A549 (cell line): ENCODE results near the gene DNAJC5. TPM values are rescaled to one million over a fixed set of nuclear protein-coding genes. Genes with fewer than 3 reads are reported as not detected.

ENCODE experiments used
- ATAC-seq, 2 experiments: fragments of 200-7000 bp in 1 of 2; fragments of >200 bp in 1 of 2; cut with Nextera tagmentation in 1 of 2; cut with Tn5 transposase in 1 of 2; 3 replicates each; pipeline versions ENCODE4 v1.8.0 to v1.9.1; 2018 to 2020; ENCODE audit warnings: mild to moderate bottlenecking in 1 of 2, moderate library complexity in 1 of 2
- CTCF ChIA-PET: fragments of 300-600 bp; sonication (Branson Sonifier 250); formaldehyde crosslinking; extraction: SDS; loops from one replicate; lab custom pipeline; 2021; ENCODE audit warnings: antibody characterized with exemption, inconsistent platforms; lab: Yijun Ruan, JAX
- POLR2A ChIA-PET: fragments of 350-600 bp; formaldehyde crosslinking; extraction: SDS; loops from one replicate; lab custom pipeline; 2021; ENCODE audit warnings: antibody characterized with exemption, inconsistent platforms; lab: Yijun Ruan, JAX
- DNase-seq, 2 experiments: peaks; one replicate each; pipeline versions ENCODE4 v3.0.0 to v3.0.0-alpha.2; 2011 to 2016; ENCODE audit warnings: low read depth in 1 of 2, low spot score in 1 of 2
- FAIRE-seq: peaks from 2 replicates; lab custom pipeline; 2011; peaks lifted over from hg19 to GRCh38; lab: Jason Lieb, UNC
- H3K27ac ChIP-seq, 2 experiments: fragments of >200 bp; sonication (Bioruptor Twin); formaldehyde crosslinking; 3 replicates each; pipeline ENCODE4 v1.5.1; 2016 to 2017
- H3K4me1 ChIP-seq: fragments of >200 bp; sonication (Bioruptor Twin); formaldehyde crosslinking; 3 replicates; pipeline ENCODE4 v1.6.1; 2016
- H3K4me2 ChIP-seq: fragments of >200 bp; sonication (Bioruptor Twin); formaldehyde crosslinking; 3 replicates; pipeline ENCODE4 v1.6.1; 2016
- H3K4me3 ChIP-seq: fragments of >200 bp; sonication (Bioruptor Twin); formaldehyde crosslinking; 3 replicates; pipeline ENCODE4 v1.5.1; 2016
- H3K9me3 ChIP-seq: fragments of >200 bp; sonication (Bioruptor Twin); formaldehyde crosslinking; 3 replicates; pipeline ENCODE4 v1.6.1; 2016
- BCL3 ChIP-seq: fragments of >200 bp; sonication (Bioruptor Twin); formaldehyde crosslinking; IDR thresholded peaks from 3 replicates; pipeline ENCODE4 v1.6.1; 2016
- BHLHE40 ChIP-seq: IDR thresholded peaks from 2 replicates; pipeline ENCODE4 v1.6.1; 2012; ENCODE audit warnings: low read depth, low read length, inconsistent platforms
- CBX2 ChIP-seq: fragments of 200-600 bp; sonication (generic); IDR thresholded peaks from 2 replicates; pipeline ENCODE4 v1.6.1; 2016; ENCODE audit warnings: low read depth, mild to moderate bottlenecking, borderline replicate concordance
- CEBPB ChIP-seq, 2 experiments: fragments of >200 bp in 1 of 2; sonication (Bioruptor Twin) in 1 of 2; formaldehyde crosslinking in 1 of 2; IDR thresholded peaks; 2 replicates each; pipeline ENCODE4 v1.6.1; 2012 to 2016
- CHD2 ChIP-seq: fragments of 150-350 bp; IDR thresholded peaks from 2 replicates; pipeline ENCODE4 v1.6.1; 2014; ENCODE audit warnings: low read length; ENCODE audit not compliant: partially characterized antibody
- CHD4 ChIP-seq: fragments of 200-600 bp; sonication (generic); IDR thresholded peaks from 2 replicates; pipeline ENCODE4 v1.6.1; 2016; ENCODE audit warnings: antibody characterized with exemption, mild to moderate bottlenecking, borderline replicate concordance
- FOSL2 ChIP-seq, 2 experiments: fragments of 450-650 bp in 1 of 2; fragments of >200 bp in 1 of 2; sonication (Bioruptor Twin) in 1 of 2; formaldehyde crosslinking; IDR thresholded peaks; 2 replicates each; pipeline versions ENCODE4 v1.5.0 to v1.6.1; 2016 to 2020; ENCODE audit warnings: mild to moderate bottlenecking in 1 of 2, moderate library complexity in 1 of 2
- FOXS1 ChIP-seq: fragments of 250-450 bp; sonication (Bioruptor Pico); IDR thresholded peaks from 2 replicates; pipeline ENCODE4 v1.5.0; 2020; ENCODE audit warnings: mild to moderate bottlenecking, moderate library complexity
- GATA3 ChIP-seq: IDR thresholded peaks from 2 replicates; pipeline ENCODE4 v1.6.1; 2012; ENCODE audit warnings: borderline replicate concordance
- HES2 ChIP-seq: fragments of >200 bp; sonication (Bioruptor Twin); formaldehyde crosslinking; IDR thresholded peaks from 2 replicates; pipeline ENCODE4 v1.6.1; 2016
- HEYL ChIP-seq: fragments of 250-450 bp; sonication (Bioruptor Pico); IDR thresholded peaks from 2 replicates; pipeline ENCODE4 v1.8.0; 2021; ENCODE audit warnings: mild to moderate bottlenecking, moderate library complexity
- HMGXB4 ChIP-seq: fragments of 250-450 bp; sonication (Bioruptor Pico); IDR thresholded peaks from 2 replicates; pipeline ENCODE4 v1.5.0; 2021; ENCODE audit warnings: mild to moderate bottlenecking, moderate library complexity, borderline replicate concordance
- HOXB5 ChIP-seq: fragments of 250-450 bp; sonication (Bioruptor Pico); IDR thresholded peaks from 2 replicates; pipeline ENCODE4 v1.5.0; 2020; ENCODE audit warnings: mild to moderate bottlenecking, moderate library complexity
- KDM1A ChIP-seq: fragments of 200-600 bp; sonication (generic); IDR thresholded peaks from 2 replicates; pipeline ENCODE4 v1.6.1; 2016; ENCODE audit warnings: low read depth, mild to moderate bottlenecking
- KDM5A ChIP-seq: fragments of 200-600 bp; sonication (generic); IDR thresholded peaks from 2 replicates; pipeline ENCODE4 v1.6.1; 2016; ENCODE audit warnings: antibody characterized with exemption, mild to moderate bottlenecking
- MAX ChIP-seq: IDR thresholded peaks from 2 replicates; pipeline ENCODE4 v1.6.1; 2012
- PHF8 ChIP-seq: fragments of 200-600 bp; sonication (generic); IDR thresholded peaks from 2 replicates; pipeline ENCODE4 v1.6.1; 2016; ENCODE audit warnings: low read depth, mild to moderate bottlenecking, antibody characterized with exemption, moderate library complexity, borderline replicate concordance
- POLR2A ChIP-seq: IDR thresholded peaks from 2 replicates; pipeline ENCODE4 v1.6.1; 2012; ENCODE audit warnings: mild to moderate bottlenecking, low read length
- POLR2AphosphoS2 ChIP-seq: conservative IDR thresholded peaks from 2 replicates; pipeline ENCODE4 v1.6.1; 2012; ENCODE audit warnings: low read length, improper control_type of control experiment, inconsistent platforms
- RCOR1 ChIP-seq: fragments of 150-350 bp; IDR thresholded peaks from 2 replicates; pipeline ENCODE4 v1.6.1; 2014; ENCODE audit warnings: antibody characterized with exemption, low read length, low read depth
- RFX5 ChIP-seq: fragments of 450-650 bp; IDR thresholded peaks from 2 replicates; pipeline ENCODE4 v1.7.1; 2014; ENCODE audit warnings: antibody characterized with exemption, mild to moderate bottlenecking, moderate library complexity
- SMC3 ChIP-seq: fragments of >200 bp; sonication (Bioruptor Twin); formaldehyde crosslinking; IDR thresholded peaks from 3 replicates; pipeline ENCODE4 v1.6.1; 2018; ENCODE audit warnings: inconsistent platforms
- ZFP36 ChIP-seq: fragments of 450-650 bp; IDR thresholded peaks from 2 replicates; pipeline ENCODE4 v1.6.1; 2014; ENCODE audit warnings: borderline replicate concordance; ENCODE audit not compliant: partially characterized antibody
- ZNF302 ChIP-seq: fragments of 250-450 bp; sonication (Bioruptor Pico); IDR thresholded peaks from 2 replicates; pipeline ENCODE4 v1.9.0; 2021; ENCODE audit warnings: inconsistent platforms, mild to moderate bottlenecking, moderate library complexity
- ZSCAN20 ChIP-seq: fragments of 250-450 bp; sonication (Bioruptor Pico); IDR thresholded peaks from 2 replicates; pipeline ENCODE4 v1.8.0; 2022; ENCODE audit warnings: mild to moderate bottlenecking, moderate library complexity
- WGBS: methylation state at CpG from one replicate; pipeline ENCODE4 v1.1.6; 2017; ENCODE audit errors: missing lambda C conversion rate; 5-methylcytosine and 5-hydroxymethylcytosine counted together
- polyA plus RNA-seq, 4 experiments: library from polyadenylated mRNA; depleted of rRNA in 3 of 4; stranded (reverse); fragments of >200 nt; fragmentation: RNase III in 1 of 4; extraction: RNeasy Plus Mini Kit Qiagen cat#74134 plus additional on column Dnase treatment in 1 of 4; gene quantifications; 2 replicates in 3 of 4; 3 replicates in 1 of 4; pipeline ENCODE4 v1.2.3, GENCODE V29; 2011 to 2017

DNAJC5 gene
- polyA plus RNA-seq, 2 of the 4 experiments (the other 2 are of a cell fraction): 20.4 to 23.2 TPM

- Histone ChIP-seq H3K4me1 (peaks cover 13% of the 10 kb centered on the region; the same call in 1 of the 3 replicates), H3K9me3 (no peaks in the 10 kb centered on the region), H3K4me3 (no peak overlapping the region), H3K27ac (no peak overlapping the region), H3K4me2 (no peak overlapping the region)
- TF ChIP-seq HES2 (no peak), PHF8 (no peak), MAX (no peak), BCL3 (no peak), SMC3 (no peak), POLR2A (0 out of 2 replicates have a peak, but pooled peaks have one; percentile 2), POLR2AphosphoS2 (no peak)
- POLR2A ChIA-PET: interaction anchor here (1.6 kb wide), 1 partner anchor 9 kb away, joined by 13 read pairs; the partner anchor contains the start of gene TPD52L2
- no peak for ATAC-seq
- CTCF ChIA-PET: interaction anchor here (0.6 to 2.6 kb wide), 2 partner anchors 8 to 19 kb away, joined by 3 to 12 read pairs; partner anchors contain the start of gene TPD52L2
- WGBS: 78% methylated on average over 16 of the region's 22 CpGs
- FAIRE-seq: no peak
- DNase-seq: no peak
Observed at GRCh38 chr20:63856098-63856511, 38.8 kb upstream of the DNAJC5 start.

GRCh38 chr20:63857764-63858392, 37.0 kb upstream of the DNAJC5 start:
- peaks cover 13% of the 10 kb centered on the region; the same call in 1 of the 3 replicates for H3K4me1 ChIP-seq
- ChIA-PET CTCF (interaction anchor here (0.8 to 1.9 kb wide), 2 partner anchors 116 to 151 kb away, joined by 3 to 7 read pairs; no protein-coding TSS in a partner anchor), POLR2A (interaction anchor here (0.5 to 1.5 kb wide), 2 partner anchors 97 to 117 kb away, joined by 3 read pairs; no protein-coding TSS in a partner anchor)
- no peak overlapping the region; a peak in 1 of 6 replicates for H3K27ac ChIP-seq
- ATAC-seq (peak; percentile 5 to 31; a peak in 3 of 6 replicates), DNase-seq (no peak), FAIRE-seq (no peak)
- TF ChIP-seq CHD4 (no peak), ZSCAN20 (CRISPR knock-in tag) (no peak), KDM1A (no peak), ZNF302 (no peak), GATA3 (no peak), BHLHE40 (no peak), CHD2 (no peak), KDM5A (no peak), CEBPB (IDR thresholded peaks at IDR 0.05) (no peak), HMGXB4 (CRISPR knock-in tag) (no peak), ZFP36 (no peak), HEYL (CRISPR knock-in tag) (no peak), CBX2 (no peak), RFX5 (no peak), FOSL2 (IDR thresholded peaks at IDR 0.05) (no peak), FOSL2 (CRISPR knock-in tag; IDR thresholded peaks at IDR 0.05) (no peak), HOXB5 (CRISPR knock-in tag) (no peak), RCOR1 (no peak), FOXS1 (CRISPR knock-in tag) (no peak), MAX (no peak)
- WGBS: 80% methylated on average over 8 of the region's 14 CpGs
- H3K4me2 ChIP-seq: no peak overlapping the region
- H3K9me3 ChIP-seq: no peaks in the 10 kb centered on the region
- no peak overlapping the region for H3K4me3 ChIP-seq
